ENCODE results near the gene CTNNBL1.

- TF ChIP-seq CTCF (conservative IDR thresholded peaks at IDR 0.05; ENCODE audit: low read depth, low read length) (no peak), POLR2A (IDR thresholded peaks at IDR 0.05; ENCODE audit: low read depth, low read length) (no peak), USF2 (IDR thresholded peaks at IDR 0.05; ENCODE audit: low read depth, low read length) (no peak), FOS (IDR thresholded peaks at IDR 0.05; ENCODE audit: low read depth, low read length) (no peak), RCOR1 (IDR thresholded peaks at IDR 0.05; ENCODE audit: insufficient replicate concordance, low read length) (no peak)
Observed at GRCh38 chr20:37775200-37775599, 81.4 kb downstream of the CTNNBL1 start.
